Astrocyte of the cerebellum (primary cell): ENCODE data around the gene TOX3.

Source experiments
- DNase-seq: peaks from one replicate; pipeline ENCODE4 v3.0.0-alpha.2; 2011; ENCODE audit warnings: low read depth
- H3K4me3 ChIP-seq: 2 replicates; pipeline ENCODE4 v1.5.1; 2011; ENCODE audit warnings: mild to moderate bottlenecking, low read depth, low read length, moderate library complexity
- in situ Hi-C: cut with HindIII; loops from 2 replicates; pipeline ENCODE4 v1.10.0; 2017; ENCODE audit warnings: low sequenced_read_pairs
- TF ChIP-seq, protein P1 (sequence below): IDR thresholded peaks from 2 replicates; pipeline ENCODE4 v1.5.1; 2012; ENCODE audit warnings: low read length, low read depth, moderate library complexity, mild to moderate bottlenecking; ENCODE audit errors: missing control alignments

TOX3 gene

DNA sequence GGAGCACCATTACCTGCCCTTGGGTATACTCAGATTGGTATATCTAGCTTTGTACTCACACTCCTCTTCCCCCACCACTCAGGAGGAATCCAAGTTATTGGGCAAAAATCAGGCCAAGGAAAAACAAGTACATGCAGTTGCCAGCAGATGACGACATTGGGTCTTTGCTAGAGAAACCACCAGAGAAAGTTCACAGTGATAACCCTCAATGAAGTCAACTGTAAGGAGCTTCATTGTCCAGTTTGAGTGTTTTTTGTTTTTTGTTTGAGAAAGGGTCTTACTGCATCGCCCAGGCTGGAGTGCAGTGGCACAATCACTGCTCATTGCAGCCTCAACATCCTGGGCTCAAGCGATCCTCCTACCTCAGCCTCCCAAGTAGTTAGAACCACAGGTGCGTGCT, 34.6 kb upstream of the TOX3 start:
- in situ Hi-C loops = no loop called here
- no peak for DNase-seq

DNA sequence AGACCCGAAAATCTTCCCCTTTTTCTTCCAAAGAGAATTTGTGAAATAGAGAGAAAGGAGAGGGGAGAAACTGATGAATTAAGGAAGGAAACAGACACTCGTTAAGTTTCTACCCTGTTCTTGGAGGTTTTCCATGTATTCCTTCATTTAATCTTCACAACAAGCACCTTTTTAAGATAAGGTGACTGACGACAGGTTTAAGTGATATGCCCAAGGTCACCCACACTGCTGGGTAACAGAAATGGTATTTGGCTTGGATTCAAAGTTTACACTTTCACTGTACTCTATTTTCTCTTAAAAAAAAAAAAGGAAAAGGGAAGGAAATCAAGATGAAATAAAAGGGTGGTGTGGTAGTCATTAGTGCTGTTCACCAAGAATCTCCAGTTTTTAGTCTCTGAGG, 33.5 kb upstream of the TOX3 start:
- in situ Hi-C loops = no loop called here

More for the DNA sequence above, 34.6 kb upstream of the TOX3 start:
- TF ChIP-seq, protein P1, sequence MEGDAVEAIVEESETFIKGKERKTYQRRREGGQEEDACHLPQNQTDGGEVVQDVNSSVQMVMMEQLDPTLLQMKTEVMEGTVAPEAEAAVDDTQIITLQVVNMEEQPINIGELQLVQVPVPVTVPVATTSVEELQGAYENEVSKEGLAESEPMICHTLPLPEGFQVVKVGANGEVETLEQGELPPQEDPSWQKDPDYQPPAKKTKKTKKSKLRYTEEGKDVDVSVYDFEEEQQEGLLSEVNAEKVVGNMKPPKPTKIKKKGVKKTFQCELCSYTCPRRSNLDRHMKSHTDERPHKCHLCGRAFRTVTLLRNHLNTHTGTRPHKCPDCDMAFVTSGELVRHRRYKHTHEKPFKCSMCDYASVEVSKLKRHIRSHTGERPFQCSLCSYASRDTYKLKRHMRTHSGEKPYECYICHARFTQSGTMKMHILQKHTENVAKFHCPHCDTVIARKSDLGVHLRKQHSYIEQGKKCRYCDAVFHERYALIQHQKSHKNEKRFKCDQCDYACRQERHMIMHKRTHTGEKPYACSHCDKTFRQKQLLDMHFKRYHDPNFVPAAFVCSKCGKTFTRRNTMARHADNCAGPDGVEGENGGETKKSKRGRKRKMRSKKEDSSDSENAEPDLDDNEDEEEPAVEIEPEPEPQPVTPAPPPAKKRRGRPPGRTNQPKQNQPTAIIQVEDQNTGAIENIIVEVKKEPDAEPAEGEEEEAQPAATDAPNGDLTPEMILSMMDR = no peak
- H3K4me3 ChIP-seq = no peak overlapping the region

DNA sequence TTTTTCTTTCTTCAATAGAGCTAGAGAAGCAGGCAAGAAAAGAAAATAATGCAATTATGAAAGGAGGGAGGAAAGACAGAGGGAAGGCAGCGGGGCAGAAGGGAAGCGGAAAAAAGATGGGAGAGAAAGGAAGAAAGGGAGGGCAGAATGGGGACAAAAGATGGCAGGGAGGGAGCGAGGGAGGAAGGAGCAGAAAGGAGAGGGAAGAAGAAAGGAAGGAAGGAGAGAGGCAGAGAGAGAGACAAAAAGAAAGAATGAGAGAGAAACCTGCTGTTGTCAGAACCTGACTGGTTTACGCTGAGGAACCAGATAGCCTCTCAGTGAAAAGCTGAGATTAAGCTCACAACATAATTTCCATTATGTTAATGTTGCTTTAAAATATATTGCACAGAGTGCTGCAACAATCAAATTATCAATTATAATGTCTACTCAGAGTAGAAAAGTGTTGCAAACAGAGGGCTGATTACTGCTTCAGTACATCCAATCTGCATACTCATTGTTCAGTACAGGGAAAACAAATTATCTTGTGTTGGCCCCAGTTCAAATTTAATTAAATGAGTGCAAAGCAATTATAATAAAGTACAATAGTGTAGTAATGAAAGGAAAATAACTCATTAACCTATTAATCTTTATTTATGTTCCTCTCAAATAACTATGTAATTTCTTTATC, 32.0 kb upstream of the TOX3 start:
- no peak overlapping the region for H3K4me3 ChIP-seq
- TF ChIP-seq, protein P1 = no peak
- in situ Hi-C loops = loop anchor here (5.0 kb wide), 1 partner anchor 92 kb away; no protein-coding TSS in a partner anchor
- DNase-seq = no peak

More for the DNA sequence above, 33.5 kb upstream of the TOX3 start:
- H3K4me3 ChIP-seq = no peak overlapping the region
- TF ChIP-seq, protein P1 = no peak
- DNase-seq = no peak

DNA sequence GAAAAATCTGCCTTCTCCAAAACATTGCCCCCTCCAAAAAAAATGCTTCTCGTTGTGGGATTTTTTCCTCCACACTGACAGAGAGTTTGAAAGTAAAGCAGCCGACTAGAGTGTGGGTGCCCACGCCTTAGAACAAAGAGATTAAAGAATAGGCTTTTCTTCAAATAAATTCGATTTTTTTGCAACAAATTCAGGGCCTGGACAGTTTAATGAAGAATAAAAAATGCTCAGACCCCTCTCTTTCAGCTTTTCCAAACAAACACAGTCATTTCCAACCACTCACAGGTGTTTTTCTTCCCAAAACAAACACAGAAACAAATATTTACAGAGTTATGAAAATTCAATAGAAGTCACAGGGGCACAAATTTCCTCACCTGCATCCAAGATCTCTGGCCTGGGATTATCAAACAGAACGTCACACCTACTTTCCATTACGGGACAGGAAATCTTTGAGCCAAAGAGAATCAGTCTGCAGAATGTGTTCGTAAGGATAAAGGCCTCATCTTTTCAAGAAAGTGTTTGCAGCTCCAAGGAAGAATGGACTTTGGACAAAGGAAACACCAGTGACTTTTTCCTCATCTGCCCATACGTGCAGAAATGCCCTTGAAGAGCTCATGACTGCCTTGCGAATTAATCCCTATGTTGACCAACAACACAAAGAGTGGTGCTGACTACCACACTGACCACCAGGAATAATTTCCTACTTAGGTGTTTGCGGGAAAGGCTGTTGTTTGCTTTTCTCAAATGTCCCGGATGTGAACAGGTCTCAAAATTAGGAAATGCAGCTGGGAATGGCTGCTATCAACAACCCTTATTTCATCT, 31.3 kb upstream of the TOX3 start:
- no peak overlapping the region for H3K4me3 ChIP-seq
- DNase-seq = no peak
- TF ChIP-seq, protein P1 = no peak
- in situ Hi-C loops = loop anchor here (5.0 kb wide), 1 partner anchor 91 kb away; no protein-coding TSS in a partner anchor

DNA sequence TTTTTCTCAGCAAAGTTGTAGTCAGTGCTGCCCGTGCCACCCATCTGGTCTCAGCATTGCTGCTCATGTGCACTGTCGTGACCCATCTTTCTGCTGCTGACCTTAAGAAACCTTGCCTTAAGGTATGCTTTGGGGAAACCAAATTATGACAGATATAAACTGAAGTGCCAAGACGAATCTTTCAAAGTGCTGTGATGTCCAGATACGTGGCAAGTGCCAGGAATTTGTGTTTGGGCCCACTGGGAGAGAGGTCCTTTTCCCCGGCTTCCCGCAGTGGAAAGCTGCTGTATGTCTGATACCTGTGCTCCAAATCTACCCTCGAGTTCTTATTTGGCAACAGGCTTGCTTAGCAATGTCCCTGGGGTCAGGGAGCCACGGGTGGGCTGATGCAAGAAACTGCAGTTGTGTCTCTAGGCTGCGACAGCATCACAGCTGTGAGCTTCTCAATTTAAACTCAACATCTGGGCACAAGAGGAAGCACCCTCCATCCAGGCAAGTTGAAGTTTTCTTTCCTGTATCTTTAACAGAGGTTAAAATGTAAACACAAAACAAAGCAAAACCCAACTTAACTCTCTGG, 30.3 kb upstream of the TOX3 start:
- in situ Hi-C loops = loop anchor here (5.0 kb wide), 1 partner anchor 90 kb away; no protein-coding TSS in a partner anchor
- no peak overlapping the region for H3K4me3 ChIP-seq
- TF ChIP-seq, protein P1 = no peak
- no peak for DNase-seq
